ENCODE measurements around the gene FAM168A. TPM values are rescaled to one million over a fixed set of nuclear protein-coding genes. Genes with fewer than 3 reads are reported as not detected.

FAM168A gene
- total and polyA plus RNA-seq, 10 of the 15 experiments (the other 5 are each of a cell fraction or from before 2014, with no cell fraction given) = 1.7 to 20.0 (median 10.0) TPM

DNA sequence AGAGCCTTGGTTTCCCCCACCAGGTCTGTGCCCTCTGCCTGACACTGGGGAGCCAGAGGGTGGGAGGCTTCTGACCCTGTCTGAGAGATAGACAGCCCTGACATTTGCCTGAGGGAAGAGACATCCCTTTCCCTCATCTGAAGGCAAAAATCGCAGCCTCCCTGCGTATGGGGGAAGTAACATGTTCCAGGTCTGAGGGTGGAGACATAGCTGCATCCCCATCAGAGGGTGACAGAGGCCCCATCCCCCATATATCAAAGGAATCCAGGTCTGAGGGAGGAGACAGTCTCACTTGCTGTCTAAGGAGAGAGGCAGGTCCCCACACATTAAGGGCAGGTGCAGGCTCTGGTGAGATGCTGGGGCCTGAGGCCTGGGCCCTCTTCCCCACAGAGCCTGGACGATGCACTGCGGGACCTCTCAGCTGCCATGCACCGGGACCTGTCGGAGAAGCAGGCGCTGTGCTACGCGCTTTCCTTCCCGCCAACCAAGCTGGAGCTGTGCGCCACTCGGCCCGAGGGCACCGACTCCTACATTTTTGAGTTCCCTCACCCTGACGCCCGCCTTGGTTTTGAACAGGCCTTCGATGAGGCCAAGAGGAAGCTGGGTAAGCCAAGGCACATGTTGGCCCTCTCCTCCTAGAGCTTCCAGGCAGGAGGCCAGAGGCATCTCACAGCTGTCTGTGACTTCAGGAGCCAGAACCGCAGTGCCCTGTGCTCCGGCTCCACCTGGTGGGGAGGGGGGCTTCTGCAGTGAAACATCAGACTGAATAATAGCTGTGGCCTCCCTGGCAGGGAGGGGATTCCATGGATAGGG is 237.8 kb downstream of the FAM168A start:
- ChIA-PET SMC1A (ENCODE audit: uncharacterized antibody, unreplicated experiment) (interaction anchor here (1.7 kb wide), 1 partner anchor 9 kb away, joined by 5 read pairs; no protein-coding TSS in a partner anchor), RAD21 (ENCODE audit: unreplicated experiment) (interaction anchor here (0.7 to 1.9 kb wide), 3 partner anchors 9 to 33 kb away, joined by 3 to 7 read pairs (median 5); no protein-coding TSS in a partner anchor), POLR2A (no interaction called here), CTCF (interaction anchor here (1.1 to 15.3 kb wide), 5 partner anchors 9 to 300 kb away, joined by 3 to 400 read pairs (median 5); no protein-coding TSS in a partner anchor)
- DNase-seq (ENCODE audit: low read depth, low spot score) (no peak), FAIRE-seq (no peak), ATAC-seq (peak; percentile 60)
- in situ Hi-C loops (cut with MboI) = no loop called here
- Histone ChIP-seq H2AFZ (ENCODE audit: control insufficient read depth, low read depth, low read length) (no peak overlapping the region), H3K27ac (ENCODE audit: control insufficient read depth, insufficient read depth) (no peak overlapping the region), H3K9me3 (replicated peaks; ENCODE audit: control insufficient read depth, insufficient read depth, low read length) (no peaks in the 10 kb centered on the region), H3K9ac (ENCODE audit: control insufficient read depth, insufficient read depth, low read length) (no peak overlapping the region), H3K79me2 (ENCODE audit: control insufficient read depth, insufficient read depth, low read length) (no peaks in the 10 kb centered on the region), H3K27me3 (replicated peaks in 1 of 2; ENCODE audit: control insufficient read depth in 2 of 2, insufficient read depth in 2 of 2, low read length in 1 of 2) (no peaks in the 10 kb centered on the region), H4K20me1 (ENCODE audit: control insufficient read depth, insufficient read depth) (no peaks in the 10 kb centered on the region), H3K4me1 (ENCODE audit: control insufficient read depth, insufficient read depth, low read length) (no peaks in the 10 kb centered on the region), H3K36me3 (ENCODE audit: control insufficient read depth in 2 of 2, insufficient read depth in 2 of 2, low read length in 1 of 2) (peaks cover 0 to 6% of the 10 kb centered on the region in 2 experiments; a peak in 1 of 4 replicates), H3K4me2 (ENCODE audit: control insufficient read depth, insufficient read depth) (no peak overlapping the region), H3K4me3 (no peak overlapping the region)
- WGBS (ENCODE audit: insufficient coverage, insufficient replicate concordance, low lambda C conversion rate, missing lambda C conversion rate) = 76% methylated on average over 19 of the region's 19 CpGs
- no TSS peak for BruUV-seq (replicated peaks)
- intact Hi-C loops (cut with micrococcal nuclease; ENCODE audit: unreplicated experiment) = no loop called here
- TF ChIP-seq, protein P1, sequence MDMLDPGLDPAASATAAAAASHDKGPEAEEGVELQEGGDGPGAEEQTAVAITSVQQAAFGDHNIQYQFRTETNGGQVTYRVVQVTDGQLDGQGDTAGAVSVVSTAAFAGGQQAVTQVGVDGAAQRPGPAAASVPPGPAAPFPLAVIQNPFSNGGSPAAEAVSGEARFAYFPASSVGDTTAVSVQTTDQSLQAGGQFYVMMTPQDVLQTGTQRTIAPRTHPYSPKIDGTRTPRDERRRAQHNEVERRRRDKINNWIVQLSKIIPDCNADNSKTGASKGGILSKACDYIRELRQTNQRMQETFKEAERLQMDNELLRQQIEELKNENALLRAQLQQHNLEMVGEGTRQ (IDR thresholded peaks at IDR 0.05; ENCODE audit: borderline replicate concordance, low read depth, low read length) = no peak
- TF ChIP-seq POU2F2 (IDR thresholded peaks at IDR 0.05; ENCODE audit: borderline replicate concordance, low read depth, low read length) (no peak), BCL11A (IDR thresholded peaks at IDR 0.05; ENCODE audit: low read depth, low read length) (no peak), ZZZ3 (IDR thresholded peaks at IDR 0.05; ENCODE audit: control insufficient read depth, insufficient read length, low read depth) (no peak), SMAD1 (IDR thresholded peaks at IDR 0.05; ENCODE audit: low read depth, partially characterized antibody) (no peak), RAD21 (IDR thresholded peaks at IDR 0.05; ENCODE audit: insufficient read depth, low read depth, low read length) (peak; percentile 42), BHLHE40 (IDR thresholded peaks at IDR 0.05; ENCODE audit: borderline replicate concordance in 1 of 2, low read depth in 2 of 2, low read length in 1 of 2) (no peak), KAT2A (conservative IDR thresholded peaks at IDR 0.05; ENCODE audit: control insufficient read depth, low read depth, low read length) (no peak)
- TF ChIP-seq, protein P2, sequence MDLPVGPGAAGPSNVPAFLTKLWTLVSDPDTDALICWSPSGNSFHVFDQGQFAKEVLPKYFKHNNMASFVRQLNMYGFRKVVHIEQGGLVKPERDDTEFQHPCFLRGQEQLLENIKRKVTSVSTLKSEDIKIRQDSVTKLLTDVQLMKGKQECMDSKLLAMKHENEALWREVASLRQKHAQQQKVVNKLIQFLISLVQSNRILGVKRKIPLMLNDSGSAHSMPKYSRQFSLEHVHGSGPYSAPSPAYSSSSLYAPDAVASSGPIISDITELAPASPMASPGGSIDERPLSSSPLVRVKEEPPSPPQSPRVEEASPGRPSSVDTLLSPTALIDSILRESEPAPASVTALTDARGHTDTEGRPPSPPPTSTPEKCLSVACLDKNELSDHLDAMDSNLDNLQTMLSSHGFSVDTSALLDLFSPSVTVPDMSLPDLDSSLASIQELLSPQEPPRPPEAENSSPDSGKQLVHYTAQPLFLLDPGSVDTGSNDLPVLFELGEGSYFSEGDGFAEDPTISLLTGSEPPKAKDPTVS (IDR thresholded peaks at IDR 0.05; ENCODE audit: low read depth, low read length) = no peak
- TF ChIP-seq, protein P3, sequence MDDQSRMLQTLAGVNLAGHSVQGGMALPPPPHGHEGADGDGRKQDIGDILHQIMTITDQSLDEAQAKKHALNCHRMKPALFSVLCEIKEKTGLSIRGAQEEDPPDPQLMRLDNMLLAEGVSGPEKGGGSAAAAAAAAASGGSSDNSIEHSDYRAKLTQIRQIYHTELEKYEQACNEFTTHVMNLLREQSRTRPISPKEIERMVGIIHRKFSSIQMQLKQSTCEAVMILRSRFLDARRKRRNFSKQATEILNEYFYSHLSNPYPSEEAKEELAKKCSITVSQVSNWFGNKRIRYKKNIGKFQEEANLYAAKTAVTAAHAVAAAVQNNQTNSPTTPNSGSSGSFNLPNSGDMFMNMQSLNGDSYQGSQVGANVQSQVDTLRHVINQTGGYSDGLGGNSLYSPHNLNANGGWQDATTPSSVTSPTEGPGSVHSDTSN (IDR thresholded peaks at IDR 0.05; ENCODE audit: insufficient replicate concordance, low read depth, low read length) = no peak
- TF ChIP-seq, protein P4, sequence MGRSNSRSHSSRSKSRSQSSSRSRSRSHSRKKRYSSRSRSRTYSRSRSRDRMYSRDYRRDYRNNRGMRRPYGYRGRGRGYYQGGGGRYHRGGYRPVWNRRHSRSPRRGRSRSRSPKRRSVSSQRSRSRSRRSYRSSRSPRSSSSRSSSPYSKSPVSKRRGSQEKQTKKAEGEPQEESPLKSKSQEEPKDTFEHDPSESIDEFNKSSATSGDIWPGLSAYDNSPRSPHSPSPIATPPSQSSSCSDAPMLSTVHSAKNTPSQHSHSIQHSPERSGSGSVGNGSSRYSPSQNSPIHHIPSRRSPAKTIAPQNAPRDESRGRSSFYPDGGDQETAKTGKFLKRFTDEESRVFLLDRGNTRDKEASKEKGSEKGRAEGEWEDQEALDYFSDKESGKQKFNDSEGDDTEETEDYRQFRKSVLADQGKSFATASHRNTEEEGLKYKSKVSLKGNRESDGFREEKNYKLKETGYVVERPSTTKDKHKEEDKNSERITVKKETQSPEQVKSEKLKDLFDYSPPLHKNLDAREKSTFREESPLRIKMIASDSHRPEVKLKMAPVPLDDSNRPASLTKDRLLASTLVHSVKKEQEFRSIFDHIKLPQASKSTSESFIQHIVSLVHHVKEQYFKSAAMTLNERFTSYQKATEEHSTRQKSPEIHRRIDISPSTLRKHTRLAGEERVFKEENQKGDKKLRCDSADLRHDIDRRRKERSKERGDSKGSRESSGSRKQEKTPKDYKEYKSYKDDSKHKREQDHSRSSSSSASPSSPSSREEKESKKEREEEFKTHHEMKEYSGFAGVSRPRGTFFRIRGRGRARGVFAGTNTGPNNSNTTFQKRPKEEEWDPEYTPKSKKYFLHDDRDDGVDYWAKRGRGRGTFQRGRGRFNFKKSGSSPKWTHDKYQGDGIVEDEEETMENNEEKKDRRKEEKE (IDR thresholded peaks at IDR 0.05) = no peak
- TF ChIP-seq, protein P5, sequence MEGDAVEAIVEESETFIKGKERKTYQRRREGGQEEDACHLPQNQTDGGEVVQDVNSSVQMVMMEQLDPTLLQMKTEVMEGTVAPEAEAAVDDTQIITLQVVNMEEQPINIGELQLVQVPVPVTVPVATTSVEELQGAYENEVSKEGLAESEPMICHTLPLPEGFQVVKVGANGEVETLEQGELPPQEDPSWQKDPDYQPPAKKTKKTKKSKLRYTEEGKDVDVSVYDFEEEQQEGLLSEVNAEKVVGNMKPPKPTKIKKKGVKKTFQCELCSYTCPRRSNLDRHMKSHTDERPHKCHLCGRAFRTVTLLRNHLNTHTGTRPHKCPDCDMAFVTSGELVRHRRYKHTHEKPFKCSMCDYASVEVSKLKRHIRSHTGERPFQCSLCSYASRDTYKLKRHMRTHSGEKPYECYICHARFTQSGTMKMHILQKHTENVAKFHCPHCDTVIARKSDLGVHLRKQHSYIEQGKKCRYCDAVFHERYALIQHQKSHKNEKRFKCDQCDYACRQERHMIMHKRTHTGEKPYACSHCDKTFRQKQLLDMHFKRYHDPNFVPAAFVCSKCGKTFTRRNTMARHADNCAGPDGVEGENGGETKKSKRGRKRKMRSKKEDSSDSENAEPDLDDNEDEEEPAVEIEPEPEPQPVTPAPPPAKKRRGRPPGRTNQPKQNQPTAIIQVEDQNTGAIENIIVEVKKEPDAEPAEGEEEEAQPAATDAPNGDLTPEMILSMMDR (IDR thresholded peaks at IDR 0.05 in 2 of 3, conservative IDR thresholded peaks at IDR 0.05 in 1 of 3; ENCODE audit: control insufficient read depth in 2 of 3, extremely low read depth in 1 of 3, insufficient read depth in 1 of 3, low read depth in 3 of 3, low read length in 3 of 3) = peak; percentile 19 to 45 (median 43); a peak in 5 of 6 replicates
